GM12801 (cell line): ENCODE data around the gene CHRM2.

Experiments
- CTCF ChIP-seq: IDR thresholded peaks from one replicate; pipeline ENCODE4 v1.5.1; 2011; ENCODE audit warnings: control low read depth; ENCODE audit not compliant: insufficient read length; ENCODE audit errors: extremely low read depth

Gene CHRM2

GRCh38 chr7:136878878-136879277 is 10.4 kb downstream of the CHRM2 start:
- TF ChIP-seq CTCF = no peak

DNA sequence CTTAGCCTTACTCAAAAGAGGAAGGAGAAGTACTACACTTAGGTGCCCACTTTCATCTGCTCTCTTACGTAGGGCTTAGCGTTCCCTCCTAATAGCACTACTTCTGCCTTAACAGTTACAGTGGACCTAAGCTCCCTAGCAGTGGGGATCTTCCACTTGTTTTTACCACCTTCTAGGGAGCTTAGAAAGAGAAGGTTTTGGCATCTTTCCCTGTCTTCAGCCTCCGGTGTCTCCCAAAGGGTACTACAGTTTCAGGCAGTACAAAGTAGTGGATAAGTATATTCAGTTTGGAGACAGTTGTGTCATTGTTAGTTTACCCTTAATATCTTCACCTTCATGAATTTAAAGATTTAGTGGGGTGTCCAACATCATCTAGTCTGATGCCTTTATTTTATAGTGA is 14.6 kb downstream of the CHRM2 start:
- no peak for TF ChIP-seq CTCF

- TF ChIP-seq CTCF = no peak
Observed at GRCh38 chr7:136884492-136884891, 16.0 kb downstream of the CHRM2 start.

DNA sequence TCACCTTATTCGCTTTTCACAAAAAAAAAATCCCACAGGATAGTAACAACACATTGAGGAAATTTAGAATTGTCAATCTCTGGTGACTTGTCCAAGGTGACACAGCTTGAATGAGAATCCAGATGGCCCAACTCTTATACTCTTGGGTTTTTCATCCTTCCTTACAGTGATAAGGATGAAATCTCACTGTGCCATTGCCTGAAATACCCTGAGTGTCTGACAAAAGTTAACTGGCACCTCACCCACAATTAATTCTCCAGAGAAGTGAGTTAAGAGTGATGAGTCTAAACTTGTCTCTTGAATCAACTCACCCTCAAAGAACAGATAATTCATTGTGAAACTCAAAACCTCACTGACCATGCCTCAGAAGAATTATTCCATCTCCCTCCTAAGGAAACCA is 18.9 kb downstream of the CHRM2 start:
- TF ChIP-seq CTCF = no peak

GRCh38 chr7:136890399-136890798 is 21.9 kb downstream of the CHRM2 start:
- TF ChIP-seq CTCF = no peak

- no peak for TF ChIP-seq CTCF
Observed at GRCh38 chr7:136891850-136892249, 23.4 kb downstream of the CHRM2 start.

DNA sequence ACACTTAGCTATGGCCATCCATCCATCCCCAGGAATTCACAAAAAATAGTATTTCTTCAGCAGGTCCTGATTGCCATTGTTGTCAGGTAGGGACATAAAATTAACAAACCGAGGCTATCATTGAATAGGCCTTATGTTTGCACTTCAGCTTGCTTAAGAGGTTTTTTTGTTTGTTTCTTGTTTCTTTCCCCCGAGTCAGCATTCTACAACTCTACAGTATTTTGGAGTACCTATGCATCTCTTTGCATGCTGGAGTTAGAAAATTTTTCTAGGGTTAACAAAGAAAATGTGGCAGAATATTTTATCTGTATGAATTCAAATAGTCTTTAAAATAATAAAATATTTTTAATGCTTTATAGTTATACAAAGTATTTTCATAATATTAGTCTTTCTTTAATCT is 26.3 kb downstream of the CHRM2 start:
- no peak for TF ChIP-seq CTCF

- TF ChIP-seq CTCF = no peak
Observed at GRCh38 chr7:136897676-136898075, 29.2 kb downstream of the CHRM2 start.
